GM12878 (cell line): Measurements from ENCODE around the gene MDN1. TPM values are rescaled to one million over a fixed set of nuclear protein-coding genes. Genes with fewer than 3 reads are reported as not detected.
A peak's percentile ranks its signal among the peaks of the same experiment; 100 is the strongest.

Source experiments
- ATAC-seq: fragments of 200-7000 bp; cut with Tn5 transposase; 3 replicates; pipeline ENCODE4 v1.9.1; 2020; ENCODE audit warnings: mild to moderate bottlenecking, moderate library complexity
- BruUV-seq: library from RNA; stranded (reverse); fragments of 400-500 nt; replicated peaks from 2 replicates; lab custom pipeline; 2021; lab: Mats Ljungman, UMichigan
- CTCF ChIA-PET: fragments of 300-600 bp; sonication (Branson Sonifier 250); formaldehyde crosslinking; extraction: SDS; loops from one replicate; lab custom pipeline; 2021; ENCODE audit warnings: inconsistent platforms; lab: Yijun Ruan, JAX
- POLR2A ChIA-PET: fragments of 350-600 bp; formaldehyde crosslinking; extraction: SDS; loops from one replicate; lab custom pipeline; 2021; ENCODE audit warnings: inconsistent platforms; lab: Charles Lee
- RAD21 ChIA-PET: fragments of 300-600 bp; sonication (Branson Sonifier 250); formaldehyde crosslinking; loops from one replicate; lab custom pipeline; 2023; ENCODE audit warnings: antibody characterized with exemption; ENCODE audit not compliant: unreplicated experiment; lab: Charles Lee
- SMC1A ChIA-PET: fragments of 300-600 bp; sonication (Branson Sonifier 250); formaldehyde crosslinking; loops from one replicate; lab custom pipeline; 2023; ENCODE audit not compliant: unreplicated experiment, uncharacterized antibody; lab: Charles Lee
- DNase-seq: peaks from one replicate; pipeline ENCODE4 v3.0.0-alpha.2; 2011; ENCODE audit warnings: low read depth, low spot score
- FAIRE-seq: peaks from 3 replicates; lab custom pipeline; 2011; peaks lifted over from hg19 to GRCh38; lab: Jason Lieb, UNC
- H2AFZ ChIP-seq: 2 replicates; pipeline ENCODE4 v1.6.0; 2011; ENCODE audit warnings: low read depth, low read length, control low read depth; ENCODE audit not compliant: control insufficient read depth
- H3K27ac ChIP-seq: 2 replicates; pipeline ENCODE4 v1.5.1; 2011; ENCODE audit warnings: control low read depth; ENCODE audit not compliant: control insufficient read depth, insufficient read depth
- H3K27me3 ChIP-seq, 2 experiments: replicated peaks in 1 of 2; 2 replicates each; pipeline versions ENCODE4 v1.6.0 to v1.6.1; 2011; ENCODE audit warnings: low read length in 1 of 2; ENCODE audit not compliant: control insufficient read depth in 2 of 2, insufficient read depth in 2 of 2
- H3K36me3 ChIP-seq, 2 experiments: 2 replicates each; pipeline ENCODE4 v1.5.1; 2011; ENCODE audit warnings: low read length in 1 of 2; ENCODE audit not compliant: control insufficient read depth in 2 of 2, insufficient read depth in 2 of 2
- H3K4me1 ChIP-seq: 2 replicates; pipeline ENCODE4 v1.6.1; 2011; ENCODE audit warnings: mild to moderate bottlenecking, low read length, moderate library complexity, mixed read lengths; ENCODE audit not compliant: control insufficient read depth, insufficient read depth
- H3K4me2 ChIP-seq: 2 replicates; pipeline ENCODE4 v1.6.0; 2011; ENCODE audit warnings: control low read depth; ENCODE audit not compliant: control insufficient read depth, insufficient read depth
- H3K4me3 ChIP-seq: fragments of 200-600 bp; sonication (generic); 2 replicates; pipeline ENCODE4 v1.5.1; 2016
- H3K79me2 ChIP-seq: 2 replicates; pipeline ENCODE4 v1.6.0; 2011; ENCODE audit warnings: low read length; ENCODE audit not compliant: control insufficient read depth, insufficient read depth
- H3K9ac ChIP-seq: 2 replicates; pipeline ENCODE4 v1.8.0; 2011; ENCODE audit warnings: low read length, control low read depth, mixed read lengths; ENCODE audit not compliant: control insufficient read depth, insufficient read depth
- H3K9me3 ChIP-seq: replicated peaks from 3 replicates; pipeline ENCODE4 v1.5.1; 2011; ENCODE audit warnings: mild to moderate bottlenecking, low read length; ENCODE audit not compliant: control insufficient read depth, insufficient read depth
- H4K20me1 ChIP-seq: 2 replicates; pipeline ENCODE4 v1.6.0; 2011; ENCODE audit not compliant: control insufficient read depth, insufficient read depth
- CTCF ChIP-seq, 3 experiments: IDR thresholded peaks in 2 of 3; conservative IDR thresholded peaks in 1 of 3; 2 replicates each; pipeline ENCODE4 v1.5.1; 2011; ENCODE audit warnings: low read depth in 3 of 3, low read length in 3 of 3, mild to moderate bottlenecking in 3 of 3, control low read depth in 2 of 3, moderate library complexity in 2 of 3, inconsistent platforms in 1 of 3, mixed read lengths in 1 of 3; ENCODE audit not compliant: control insufficient read depth in 2 of 3, insufficient read depth in 1 of 3; ENCODE audit errors: extremely low read depth in 1 of 3
- MLLT1 ChIP-seq: fragments of 450-650 bp; IDR thresholded peaks from 2 replicates; pipeline ENCODE4 v1.6.1; 2016; ENCODE audit warnings: mild to moderate bottlenecking
- NR2C1 ChIP-seq: fragments of 450-650 bp; IDR thresholded peaks from 2 replicates; pipeline ENCODE4 v1.6.1; 2017; ENCODE audit warnings: antibody characterized with exemption, mild to moderate bottlenecking, moderate library complexity
- RAD21 ChIP-seq: IDR thresholded peaks from 2 replicates; pipeline ENCODE4 v1.6.1; 2011; ENCODE audit warnings: mild to moderate bottlenecking, low read depth, low read length, moderate library complexity; ENCODE audit not compliant: insufficient read depth
- SIX5 ChIP-seq: IDR thresholded peaks from 2 replicates; pipeline ENCODE4 v1.6.1; 2011; ENCODE audit warnings: mild to moderate bottlenecking, low read depth, low read length, moderate library complexity; ENCODE audit not compliant: severe bottlenecking
- STAT1 ChIP-seq: fragments of 450-650 bp; conservative IDR thresholded peaks from 2 replicates; pipeline ENCODE4 v1.6.1; 2014; ENCODE audit warnings: antibody characterized with exemption, mild to moderate bottlenecking
- WGBS: methylation state at CpG from one replicate; pipeline ENCODE4 v1.1.6; 2016; ENCODE audit warnings: low lambda C conversion rate; ENCODE audit not compliant: insufficient replicate concordance, insufficient coverage; ENCODE audit errors: missing lambda C conversion rate; 5-methylcytosine and 5-hydroxymethylcytosine counted together
- in situ Hi-C: fragments of 300-500 bp; cut with MboI; formaldehyde crosslinking; loops from 9 replicates; pipeline ENCODE4 v1.14.3; 2018; ENCODE audit warnings: mixed read lengths
- intact Hi-C: fragments of 100-400 bp; cut with micrococcal nuclease; formaldehyde crosslinking; loops from one replicate; pipeline ENCODE4 v1.14.2; 2022; ENCODE audit not compliant: unreplicated experiment
- polyA plus RNA-seq, 11 experiments: library from polyadenylated mRNA; depleted of rRNA in 4 of 11; unstranded in 6 of 11; stranded (reverse) in 5 of 11; fragments of >200 nt; fragmentation: Nextera tagmentation in 4 of 11; fragmentation: Illumina TruSeq in 1 of 11; extraction: Ambion mirVana in 4 of 11; extraction: Trizol in 1 of 11; gene quantifications; 1 replicate in 1 of 11; 2 replicates in 10 of 11; pipeline versions ENCODE4 v1.2.1 to v1.2.3, GENCODE V29; 2011 to 2016; ENCODE audit warnings: inconsistent platforms in 2 of 11, missing spikeins in 2 of 11, low read depth in 1 of 11
- total RNA-seq, 4 experiments: library from RNA; depleted of rRNA in 3 of 4; stranded (reverse); fragments of >200 nt in 3 of 4; fragmentation: Illumina TruSeq in 1 of 4; extraction: Trizol in 1 of 4; gene quantifications; 2 replicates each; pipeline versions ENCODE4 v1.2.1 to v1.2.3, GENCODE V29; 2013 to 2021

The MDN1 gene
- total and polyA plus RNA-seq, 10 of the 15 experiments (the other 5 are each of a cell fraction or from before 2014, with no cell fraction given) = 14.3 to 50.1 (median 22.1) TPM

- BruUV-seq = no TSS peak
- H3K4me3 ChIP-seq = no peak overlapping the region
- WGBS = 43% methylated on average over 2 of the region's 2 CpGs
- H4K20me1 ChIP-seq = no peaks in the 10 kb centered on the region
- H3K4me1 ChIP-seq = peaks cover 17% of the 10 kb centered on the region
- H3K9ac ChIP-seq = no peak overlapping the region
- no peak overlapping the region for H3K4me2 ChIP-seq
- CTCF ChIA-PET = interaction anchor here (0.6 to 1.9 kb wide), 10 partner anchors 10 to 1502 kb away, joined by 3 to 7 read pairs (median 4); partner anchors contain the start of genes CASP8AP2 and MDN1
- RAD21 ChIA-PET = no interaction called here
- peaks cover 7 to 23% of the 10 kb centered on the region in 2 experiments for H3K36me3 ChIP-seq
- H3K9me3 ChIP-seq = no peaks in the 10 kb centered on the region
- intact Hi-C loops (no loop called here), in situ Hi-C loops (no loop called here)
- ATAC-seq (peak; percentile 90), FAIRE-seq (peak; percentile 57), DNase-seq (no peak)
- TF ChIP-seq RAD21 (peak; percentile 32; the same call in 1 of the 2 replicates), NR2C1 (no peak), SIX5 (peak; percentile 15), CTCF (IDR thresholded peaks at IDR 0.05 in 2 of 3, conservative IDR thresholded peaks at IDR 0.05 in 1 of 3; ENCODE audit: control insufficient read depth in 2 of 3, extremely low read depth in 1 of 3, insufficient read depth in 1 of 3, low read depth in 3 of 3, low read length in 3 of 3) (peak; percentile 42 to 58 (median 56)), MLLT1 (no peak), STAT1 (no peak)
- POLR2A ChIA-PET = no interaction called here
- H3K27me3 ChIP-seq = no peaks in the 10 kb centered on the region
- no peaks in the 10 kb centered on the region; the same call in 1 of the 2 replicates for H3K79me2 ChIP-seq
- H2AFZ ChIP-seq = no peak overlapping the region
- SMC1A ChIA-PET = interaction anchor here (0.6 kb wide), 1 partner anchor 147 kb away, joined by 3 read pairs; no protein-coding TSS in a partner anchor
- H3K27ac ChIP-seq = no peak overlapping the region
Measured at GRCh38 chr6:89792881-89793280, 26.7 kb downstream of the MDN1 start.
